ENCODE results near the gene CCDC134. TPM values are rescaled to one million over a fixed set of nuclear protein-coding genes. Genes with fewer than 3 reads are reported as not detected.

The CCDC134 gene
- total RNA-seq, 4 donors from 2014 or later, result 12.2 to 15.4 (median 13.1) TPM

GRCh38 chr22:41874090-41874489 lies 73.6 kb downstream of the CCDC134 start:
- TF ChIP-seq CTCF (IDR thresholded peaks at IDR 0.05) (no peak), POLR2A (IDR thresholded peaks at IDR 0.05) (no peak)
- H3K4me3 ChIP-seq (ENCODE audit: low read depth, poor library complexity, severe bottlenecking), result no peak overlapping the region
- DNase-seq (ENCODE audit: low spot score in 2 of 2), result no peak
- intact Hi-C loops (cut with DNase I; ENCODE audit: low total_unique reads), result no loop called here
- 89 to 93% methylated on average over 2 of the region's 2 CpGs for WGBS, 2 donors

DNA sequence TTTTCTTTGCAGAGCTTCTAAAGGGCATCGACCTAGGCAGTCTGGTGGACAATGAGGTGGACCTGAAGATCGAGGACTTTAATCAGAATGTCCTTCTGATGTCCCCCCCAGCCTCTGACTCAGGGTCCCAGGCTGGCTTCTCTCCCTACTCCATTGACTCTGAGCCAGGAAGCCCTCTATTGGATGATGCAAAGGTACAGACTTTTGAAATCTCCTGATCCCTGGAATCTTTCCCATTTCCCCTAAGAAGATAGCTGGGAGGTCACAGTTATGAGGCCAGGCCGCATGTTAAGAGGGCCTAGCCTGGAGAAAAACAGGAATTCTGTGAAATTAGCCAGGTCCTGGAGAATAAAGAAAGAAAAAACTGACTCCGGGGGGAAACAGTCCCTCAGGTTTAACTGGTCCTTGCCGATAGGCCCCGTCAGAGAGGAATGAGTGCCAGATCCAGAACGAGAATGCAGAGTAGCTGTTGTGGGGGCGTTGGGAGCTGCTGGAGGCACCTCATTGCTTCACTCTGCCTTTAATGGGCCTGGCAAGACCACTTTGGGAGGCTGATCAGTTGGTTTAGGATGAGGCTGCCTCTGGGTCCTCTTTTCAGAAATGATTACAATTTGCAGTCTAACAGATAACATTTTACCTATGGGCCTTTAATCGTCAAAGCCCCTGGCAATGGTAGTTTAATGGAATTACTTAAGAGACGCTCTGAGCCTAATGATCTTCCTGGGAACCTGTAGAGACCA lies 75.2 kb downstream of the CCDC134 start:
- TF ChIP-seq CTCF (IDR thresholded peaks at IDR 0.05) (no peak), POLR2A (IDR thresholded peaks at IDR 0.05) (no peak)
- no peak overlapping the region for H3K4me3 ChIP-seq (ENCODE audit: low read depth, poor library complexity, severe bottlenecking)
- WGBS, 2 donors, result 83 to 88% methylated on average over 10 of the region's 10 CpGs
- no peak for DNase-seq (ENCODE audit: low spot score in 2 of 2)
- intact Hi-C loops (cut with DNase I; ENCODE audit: low total_unique reads), result no loop called here

Other genes starting within 250 kb of the CCDC134 start
- 1 to 10 TPM in 2 of 4 donors, under 1 TPM in 2; 0.63 to 3.0 (median 1.0) TPM for gene CSDC2, start 239.7 kb upstream of the CCDC134 start, total RNA-seq
- gene PMM1, start 210.8 kb upstream of the CCDC134 start, total RNA-seq, result 10 to 100 TPM; 44.0 to 60.4 (median 50.1) TPM
- 10 to 100 TPM; 16.1 to 37.8 (median 23.0) TPM for gene DESI1, start 179.6 kb upstream of the CCDC134 start, total RNA-seq
- 100 to 1,000 TPM; 150 to 204 (median 161) TPM for gene XRCC6, start 179.4 kb upstream of the CCDC134 start, total RNA-seq
- gene SNU13, start 111.8 kb upstream of the CCDC134 start, total RNA-seq, result 100 to 1,000 TPM; 103 to 127 (median 116) TPM
- gene MEI1, start 101.2 kb upstream of the CCDC134 start, total RNA-seq, result 1 to 10 TPM in 2 of 4 donors, not detected in 2; 1.2 to 2.1 TPM
- 100 to 1,000 TPM in 2 of 4 donors, 10 to 100 TPM in 2; 91.1 to 122 (median 96.2) TPM for gene SREBF2, start 32.4 kb downstream of the CCDC134 start, total RNA-seq
- 1 to 10 TPM in 2 of 4 donors, under 1 TPM in 2; 0.46 to 2.0 (median 1.0) TPM for gene SHISA8, start 114.4 kb downstream of the CCDC134 start, total RNA-seq
- 1 to 10 TPM; 1.6 to 2.9 (median 1.7) TPM for gene TNFRSF13C, start 126.1 kb downstream of the CCDC134 start, total RNA-seq
- gene CENPM, start 146.5 kb downstream of the CCDC134 start, total RNA-seq, result 10 to 100 TPM in 2 of 4 donors, 1 to 10 TPM in 2; 5.9 to 20.2 (median 9.1) TPM
- 1 to 10 TPM in 2 of 4 donors, under 1 TPM in 2; 0.76 to 1.2 (median 0.96) TPM for gene SEPTIN3, start 168.8 kb downstream of the CCDC134 start, total RNA-seq
- gene WBP2NL, start 198.1 kb downstream of the CCDC134 start, total RNA-seq, result 1 to 10 TPM; 1.4 to 2.0 (median 1.8) TPM

Measured in lower leg skin (tissue), 4 donors.